Stimulated activated memory B cell treated with anti-CD40 and anti-IgM and Interleukin-4, amounts not matched to agents 10 μg/mL and 1 μg/mL and 100 μg/mL, for 72 hours (primary cell): ENCODE results near the gene DECR2.
"Not testable (repeated sequence)": the region's sequence is repeated elsewhere in the genome, so short reads cannot be mapped to it uniquely, and the experiment has no call there.

ENCODE experiments used
- ATAC-seq: fragments of 150-1000 bp; cut with Tn5 transposase; 2 replicates; pipeline ENCODE4 v1.10.0; 2021
- H3K27ac Mint-ChIP-seq: one replicate; pipeline ENCODE4 v1.8.0; 2022; ENCODE audit warnings: mild to moderate bottlenecking, mixed read lengths
- H3K27me3 Mint-ChIP-seq: one replicate; pipeline ENCODE4 v1.8.0; 2022; ENCODE audit warnings: mixed read lengths
- H3K36me3 Mint-ChIP-seq: one replicate; pipeline ENCODE4 v1.8.0; 2022; ENCODE audit warnings: mixed read lengths
- H3K4me1 Mint-ChIP-seq: one replicate; pipeline ENCODE4 v1.8.0; 2022; ENCODE audit warnings: mixed read lengths
- H3K4me3 Mint-ChIP-seq: one replicate; pipeline ENCODE4 v1.8.0; 2022; ENCODE audit warnings: mild to moderate bottlenecking, moderate library complexity, mixed read lengths
- H3K9me3 Mint-ChIP-seq: one replicate; pipeline ENCODE4 v1.8.0; 2022; ENCODE audit warnings: mixed read lengths

The DECR2 gene

DNA sequence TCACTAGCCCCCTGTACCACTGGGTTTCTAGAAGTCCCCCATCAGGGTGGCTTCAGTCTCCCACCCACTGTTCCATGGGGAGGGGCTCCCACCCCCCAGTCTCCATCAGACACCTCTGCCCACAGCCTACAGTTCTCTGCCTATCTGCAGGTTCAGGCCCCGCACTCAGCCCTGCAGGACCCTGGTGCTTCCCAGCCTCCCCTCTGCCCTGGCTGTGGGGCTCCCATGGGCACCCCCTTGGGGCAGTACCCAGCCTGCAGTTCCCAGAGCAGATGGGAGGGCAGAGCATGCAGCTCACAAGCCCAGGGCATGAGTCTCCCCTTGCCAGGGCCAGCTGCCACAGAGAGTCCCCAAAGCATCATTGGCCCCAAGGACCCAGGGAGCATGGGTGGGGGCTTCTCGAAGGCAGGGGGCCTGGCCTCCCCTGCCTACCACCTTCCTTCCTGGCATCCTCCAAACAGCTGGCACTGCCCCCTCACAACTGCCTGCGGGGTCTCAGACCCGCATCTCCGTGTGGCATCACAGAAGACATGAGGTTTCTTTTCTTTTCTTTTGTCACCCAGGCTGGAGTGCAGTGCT, 28.6 kb upstream of the DECR2 start:
- H3K27me3 Mint-ChIP-seq = no peaks in the 10 kb centered on the region
- H3K9me3 Mint-ChIP-seq = no peaks in the 10 kb centered on the region
- no peak for ATAC-seq
- H3K36me3 Mint-ChIP-seq = peaks cover 36% of the 10 kb centered on the region
- peaks cover 27% of the 10 kb centered on the region for H3K4me1 Mint-ChIP-seq
- H3K4me3 Mint-ChIP-seq = no peak overlapping the region
- no peak overlapping the region for H3K27ac Mint-ChIP-seq

- Mint-ChIP-seq H3K36me3 (peaks cover 27% of the 10 kb centered on the region), H3K27me3 (no peaks in the 10 kb centered on the region), H3K4me3 (no peak overlapping the region), H3K4me1 (peaks cover 27% of the 10 kb centered on the region), H3K27ac (no peak overlapping the region), H3K9me3 (no peaks in the 10 kb centered on the region)
- ATAC-seq = no peak
Observed at GRCh38 chr16:373848-374615, 27.7 kb upstream of the DECR2 start.

- Mint-ChIP-seq H3K36me3 (peaks cover 27% of the 10 kb centered on the region), H3K27me3 (no peaks in the 10 kb centered on the region), H3K4me1 (peaks cover 21% of the 10 kb centered on the region), H3K9me3 (no peaks in the 10 kb centered on the region), H3K27ac (no peak overlapping the region), H3K4me3 (no peak overlapping the region)
- ATAC-seq = no peak
Observed at GRCh38 chr16:374616-374926, 27.1 kb upstream of the DECR2 start.

DNA sequence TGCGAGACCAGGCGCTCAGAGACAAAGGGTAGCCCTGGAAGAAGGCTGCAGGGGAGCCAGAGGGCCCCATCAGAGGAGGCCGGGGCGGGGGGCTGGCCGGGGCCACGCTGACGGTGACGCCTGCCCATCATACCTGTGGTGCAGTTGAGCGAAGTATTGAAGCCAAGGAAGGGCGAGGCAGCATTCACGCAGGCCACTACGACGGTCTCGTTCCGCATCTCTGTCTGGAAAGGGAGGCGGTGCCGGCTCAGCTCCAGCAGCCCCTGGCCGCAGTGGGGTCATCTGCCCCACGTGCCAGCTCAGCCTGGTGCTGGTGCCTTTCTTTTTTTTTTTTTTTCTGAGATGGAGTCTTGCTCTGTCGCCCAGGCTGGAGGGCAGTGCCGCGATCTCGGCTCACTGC, 26.5 kb upstream of the DECR2 start:
- Mint-ChIP-seq H3K27ac (no peak overlapping the region), H3K9me3 (no peaks in the 10 kb centered on the region), H3K4me1 (peaks cover 21% of the 10 kb centered on the region), H3K36me3 (peaks cover 25% of the 10 kb centered on the region), H3K27me3 (no peaks in the 10 kb centered on the region), H3K4me3 (no peak overlapping the region)
- no peak for ATAC-seq

DNA sequence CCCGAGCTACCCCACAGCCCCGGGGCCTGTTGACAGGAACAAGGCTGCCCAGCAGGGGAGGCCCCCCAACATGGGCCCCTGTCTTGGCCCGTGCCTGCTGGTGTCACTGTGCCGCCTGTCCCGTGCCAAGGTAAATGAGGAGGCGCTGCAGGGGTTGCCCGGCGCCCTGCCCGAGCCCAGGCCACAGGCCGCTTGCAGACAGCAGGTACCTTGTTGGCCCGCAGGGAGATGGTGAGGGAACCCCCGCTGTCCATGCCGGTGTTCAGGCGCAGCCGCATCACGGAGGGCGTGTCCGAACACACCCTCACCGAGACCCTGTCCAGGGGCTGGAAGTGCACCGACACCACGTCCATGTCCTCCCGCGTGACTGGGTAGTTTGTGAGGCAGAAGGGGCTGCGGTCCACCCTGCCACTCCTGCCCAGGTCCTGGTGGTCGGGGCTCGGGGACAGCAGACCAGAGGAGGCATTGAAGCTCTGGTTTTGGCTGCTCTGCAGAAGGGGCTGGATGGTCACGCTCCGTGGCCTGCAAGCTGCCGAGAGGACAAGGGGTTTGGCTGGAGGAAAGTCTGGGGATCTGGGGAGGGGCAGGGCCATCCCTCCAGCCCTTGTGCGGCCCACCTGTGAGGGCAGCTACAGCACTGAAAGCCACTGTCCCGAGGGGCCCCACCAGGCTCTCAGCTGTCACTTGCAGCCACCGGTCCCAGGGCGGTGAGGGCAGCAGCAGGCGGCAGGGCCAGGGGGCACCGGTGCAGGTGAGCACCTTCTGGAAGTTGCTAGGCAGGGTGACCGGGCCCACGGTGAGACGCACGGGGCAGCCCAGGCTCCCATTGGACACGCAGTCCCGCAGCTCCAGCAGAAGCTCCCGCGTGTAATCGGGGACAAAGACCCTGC, 25.5 kb upstream of the DECR2 start:
- ATAC-seq = no peak
- Mint-ChIP-seq H3K27ac (no peak overlapping the region), H3K4me3 (no peak overlapping the region), H3K4me1 (peaks cover 16% of the 10 kb centered on the region), H3K36me3 (peaks cover 20% of the 10 kb centered on the region), H3K9me3 (no peaks in the 10 kb centered on the region), H3K27me3 (no peaks in the 10 kb centered on the region)

DNA sequence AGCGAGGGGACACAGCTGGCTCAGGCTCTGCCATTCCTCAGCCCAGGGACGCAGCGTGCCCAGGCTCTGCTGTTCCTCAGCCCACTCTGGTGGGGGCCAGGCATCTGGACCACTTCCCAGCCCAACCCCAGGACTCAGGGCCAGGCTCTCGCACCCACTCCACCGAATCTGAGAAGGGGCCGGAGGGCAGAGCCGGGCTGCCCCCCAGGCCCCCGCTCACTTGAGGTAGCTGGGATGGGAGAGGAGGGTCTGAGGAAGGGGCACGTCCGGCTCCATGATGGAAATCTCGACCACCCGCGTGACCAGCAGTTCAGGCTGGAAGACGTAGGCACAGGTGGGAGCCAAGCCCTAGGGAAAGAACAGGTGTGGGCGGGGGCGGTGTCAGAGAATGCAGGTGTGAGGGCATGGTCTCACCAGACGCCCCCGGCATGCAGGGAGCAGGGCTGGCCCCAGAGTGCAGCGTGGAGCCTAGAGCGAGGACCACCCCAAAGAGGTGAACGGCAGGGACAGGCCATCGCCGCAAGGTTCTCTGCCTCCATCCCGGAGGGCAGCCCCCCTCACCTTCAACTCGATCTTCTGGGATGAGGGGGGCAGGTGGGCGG, 24.8 kb upstream of the DECR2 start:
- H3K9me3 Mint-ChIP-seq = no peaks in the 10 kb centered on the region
- H3K27me3 Mint-ChIP-seq = no peaks in the 10 kb centered on the region
- H3K4me3 Mint-ChIP-seq = no peak overlapping the region
- H3K36me3 Mint-ChIP-seq = peaks cover 17% of the 10 kb centered on the region
- no peak overlapping the region for H3K27ac Mint-ChIP-seq
- H3K4me1 Mint-ChIP-seq = peaks cover 13% of the 10 kb centered on the region
- ATAC-seq = no peak

DNA sequence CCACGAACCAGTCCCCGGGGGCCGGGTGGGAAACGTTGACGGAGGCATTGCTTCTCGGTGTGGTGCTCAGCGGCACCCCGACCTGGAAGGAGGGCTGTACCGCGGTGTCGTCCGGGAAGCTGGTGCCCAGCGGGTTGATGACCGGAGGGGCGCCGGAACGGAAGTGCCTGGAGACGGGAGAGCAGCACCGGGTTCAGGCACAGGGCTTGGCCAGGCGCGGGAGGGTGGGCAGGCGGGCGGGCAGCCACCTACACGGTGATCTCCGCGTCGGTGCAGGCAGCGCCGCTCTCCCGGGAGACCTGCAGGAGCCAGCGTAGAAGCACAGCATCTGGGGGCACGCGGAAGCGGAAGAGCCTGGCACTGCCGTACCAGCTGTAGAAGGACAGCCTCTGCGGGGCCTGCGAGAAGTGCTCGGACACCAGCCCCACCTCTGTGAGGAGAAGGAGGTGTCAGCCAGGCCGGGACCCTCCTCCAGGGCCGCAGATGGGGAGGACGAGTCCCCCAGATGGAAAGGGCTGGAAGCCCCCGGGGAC, 24.2 kb upstream of the DECR2 start:
- H3K4me3 Mint-ChIP-seq = no peak overlapping the region
- H3K27me3 Mint-ChIP-seq = no peaks in the 10 kb centered on the region
- H3K9me3 Mint-ChIP-seq = no peaks in the 10 kb centered on the region
- H3K36me3 Mint-ChIP-seq = peaks cover 11% of the 10 kb centered on the region
- H3K27ac Mint-ChIP-seq = no peak overlapping the region
- peaks cover 10% of the 10 kb centered on the region for H3K4me1 Mint-ChIP-seq
- ATAC-seq = no peak

DNA sequence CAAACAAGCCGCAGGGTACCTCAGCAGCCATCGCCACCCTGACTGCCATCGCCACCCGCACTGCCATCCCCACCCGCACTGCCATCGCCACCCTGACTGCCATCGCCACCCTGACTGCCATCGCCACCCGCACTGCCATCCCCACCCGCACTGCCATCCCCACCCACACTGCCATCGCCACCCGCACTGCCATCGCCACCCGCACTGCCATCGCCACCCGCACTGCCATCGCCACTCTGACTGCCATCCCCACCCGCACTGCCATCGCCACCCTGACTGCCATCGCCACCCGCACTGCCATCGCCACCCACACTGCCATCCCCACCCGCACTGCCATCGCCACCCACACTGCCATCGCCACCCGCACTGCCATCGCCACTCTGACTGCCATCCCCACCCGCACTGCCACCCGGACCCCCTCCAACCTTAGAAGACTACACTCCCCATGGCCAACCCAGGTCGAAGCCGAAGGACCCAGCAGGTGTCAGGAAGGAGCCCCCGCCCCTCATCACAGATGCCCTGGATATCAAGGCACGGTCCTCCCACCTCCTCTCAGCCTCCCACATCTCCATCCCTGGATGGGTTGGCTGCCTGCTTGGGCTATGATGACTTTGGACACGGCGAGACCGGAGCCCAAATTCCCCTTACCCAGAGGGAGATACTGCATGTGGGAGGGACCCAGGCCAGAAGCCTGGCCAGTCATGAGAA, 23.4 kb upstream of the DECR2 start:
- ATAC-seq, H3K27me3 Mint-ChIP-seq, H3K4me3 Mint-ChIP-seq, H3K9me3 Mint-ChIP-seq, H3K27ac Mint-ChIP-seq, H3K36me3 Mint-ChIP-seq: not testable (repeated sequence)
- H3K4me1 Mint-ChIP-seq = peaks cover 18% of the 10 kb centered on the region

DNA sequence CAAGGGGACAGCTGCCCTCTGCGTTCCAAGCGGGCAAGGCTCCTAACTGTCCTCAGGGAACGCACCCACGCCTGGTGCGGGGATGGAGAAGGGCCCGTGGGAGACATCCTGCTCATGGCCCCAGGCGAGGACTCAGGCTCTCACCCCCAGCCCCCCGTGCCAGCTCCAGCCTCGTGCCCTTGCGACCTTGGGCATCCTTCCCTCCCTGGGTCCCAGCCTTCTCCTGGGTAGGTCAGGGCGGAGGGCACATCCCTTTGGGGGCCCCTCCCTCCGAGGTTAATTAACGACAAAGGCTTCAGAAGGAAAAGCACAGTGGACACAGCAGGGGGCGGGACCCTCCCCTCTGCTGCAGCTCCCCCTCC, 22.9 kb upstream of the DECR2 start:
- no peak for ATAC-seq
- Mint-ChIP-seq H3K4me3 (no peak overlapping the region), H3K36me3 (peaks cover 4% of the 10 kb centered on the region), H3K4me1 (peaks cover 22% of the 10 kb centered on the region), H3K27me3 (no peaks in the 10 kb centered on the region), H3K9me3 (no peaks in the 10 kb centered on the region), H3K27ac (no peak overlapping the region)

DNA sequence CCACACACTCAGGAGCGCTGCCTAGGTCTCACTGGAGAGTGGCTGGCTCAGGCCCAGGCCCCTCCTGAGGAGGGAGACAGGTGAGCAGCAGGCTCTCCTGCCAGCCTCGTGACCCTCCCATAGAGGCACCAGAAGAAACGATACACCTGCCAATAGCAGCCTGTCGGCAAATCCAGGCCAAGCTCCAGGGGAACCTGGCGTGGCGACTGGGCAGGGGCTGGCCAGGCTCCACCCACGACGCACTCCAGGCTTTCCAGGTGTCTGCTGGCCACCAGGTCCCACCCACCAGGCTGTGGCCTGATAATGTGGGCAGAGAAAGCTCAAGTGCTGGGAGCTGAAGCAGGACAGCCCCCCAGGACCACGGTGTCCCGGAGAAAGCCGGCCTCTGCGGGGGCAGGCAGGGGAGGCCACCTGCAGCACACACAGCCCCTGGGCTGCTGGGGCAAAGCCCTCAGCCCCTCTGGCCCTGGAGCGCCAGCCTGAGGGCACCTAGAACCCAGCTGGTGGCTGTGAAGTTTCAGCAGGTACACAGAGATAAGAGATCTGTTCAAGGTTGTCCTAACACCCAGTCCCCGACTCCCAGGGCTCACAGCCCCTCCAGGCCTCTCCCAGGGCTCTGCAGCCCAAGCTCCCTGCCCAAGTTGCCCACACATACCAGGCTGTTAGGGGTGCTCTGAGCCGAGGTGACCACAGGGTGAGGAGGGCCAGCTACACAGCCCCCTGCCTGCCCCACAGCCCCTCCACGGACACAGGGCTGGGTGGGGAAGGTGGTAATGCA, 22.3 kb upstream of the DECR2 start:
- no peaks in the 10 kb centered on the region for H3K27me3 Mint-ChIP-seq
- no peak for ATAC-seq
- H3K4me3 Mint-ChIP-seq = no peak overlapping the region
- H3K9me3 Mint-ChIP-seq = no peaks in the 10 kb centered on the region
- no peak overlapping the region for H3K27ac Mint-ChIP-seq
- no peaks in the 10 kb centered on the region for H3K36me3 Mint-ChIP-seq
- H3K4me1 Mint-ChIP-seq = peaks cover 22% of the 10 kb centered on the region

- ATAC-seq = no peak
- Mint-ChIP-seq H3K27ac (peak overlapping the region; percentile 32), H3K4me1 (peaks cover 22% of the 10 kb centered on the region), H3K9me3 (no peaks in the 10 kb centered on the region), H3K4me3 (peak overlapping the region; percentile 58), H3K27me3 (no peaks in the 10 kb centered on the region), H3K36me3 (no peaks in the 10 kb centered on the region)
Observed at GRCh38 chr16:379961-380761, 21.5 kb upstream of the DECR2 start.

DNA sequence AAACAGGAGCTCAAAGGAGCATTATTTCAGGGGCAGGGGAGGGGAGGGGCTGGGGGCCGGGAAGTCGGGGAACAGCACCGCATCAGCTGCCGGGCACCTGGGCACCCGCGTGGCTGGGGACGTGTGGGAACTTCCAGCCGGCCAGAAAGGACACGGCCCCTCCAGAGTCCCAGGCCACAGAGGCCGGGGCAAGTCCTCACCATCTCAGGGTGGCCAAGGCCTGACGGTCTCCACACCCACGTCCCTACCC, 21.0 kb upstream of the DECR2 start:
- Mint-ChIP-seq H3K9me3 (no peaks in the 10 kb centered on the region), H3K4me1 (peaks cover 22% of the 10 kb centered on the region), H3K27me3 (no peaks in the 10 kb centered on the region), H3K4me3 (peak overlapping the region; percentile 75), H3K27ac (peak overlapping the region; percentile 32), H3K36me3 (no peaks in the 10 kb centered on the region)
- no peak for ATAC-seq

- peak overlapping the region; percentile 75 for H3K4me3 Mint-ChIP-seq
Observed at GRCh38 chr16:381012-381788, 20.5 kb upstream of the DECR2 start.

More at GRCh38 chr16:381012-381788, 20.5 kb upstream of the DECR2 start:
- peaks cover 26% of the 10 kb centered on the region for H3K4me1 Mint-ChIP-seq
- H3K27me3 Mint-ChIP-seq = no peaks in the 10 kb centered on the region
- ATAC-seq = peak; percentile 14
- no peaks in the 10 kb centered on the region for H3K36me3 Mint-ChIP-seq
- H3K9me3 Mint-ChIP-seq = no peaks in the 10 kb centered on the region
- H3K27ac Mint-ChIP-seq = peak overlapping the region; percentile 32
